GM19324 (cell line): ENCODE measurements around the gene IFRD2.

ENCODE experiments used
- ATAC-seq: cut with Tn5 transposase; IDR thresholded peaks from one replicate; pipeline ENCODE4 v1.9.1; 2021; ENCODE audit warnings: mild to moderate bottlenecking, moderate library complexity; ENCODE audit not compliant: unreplicated experiment, low FRiP score

Gene IFRD2

DNA sequence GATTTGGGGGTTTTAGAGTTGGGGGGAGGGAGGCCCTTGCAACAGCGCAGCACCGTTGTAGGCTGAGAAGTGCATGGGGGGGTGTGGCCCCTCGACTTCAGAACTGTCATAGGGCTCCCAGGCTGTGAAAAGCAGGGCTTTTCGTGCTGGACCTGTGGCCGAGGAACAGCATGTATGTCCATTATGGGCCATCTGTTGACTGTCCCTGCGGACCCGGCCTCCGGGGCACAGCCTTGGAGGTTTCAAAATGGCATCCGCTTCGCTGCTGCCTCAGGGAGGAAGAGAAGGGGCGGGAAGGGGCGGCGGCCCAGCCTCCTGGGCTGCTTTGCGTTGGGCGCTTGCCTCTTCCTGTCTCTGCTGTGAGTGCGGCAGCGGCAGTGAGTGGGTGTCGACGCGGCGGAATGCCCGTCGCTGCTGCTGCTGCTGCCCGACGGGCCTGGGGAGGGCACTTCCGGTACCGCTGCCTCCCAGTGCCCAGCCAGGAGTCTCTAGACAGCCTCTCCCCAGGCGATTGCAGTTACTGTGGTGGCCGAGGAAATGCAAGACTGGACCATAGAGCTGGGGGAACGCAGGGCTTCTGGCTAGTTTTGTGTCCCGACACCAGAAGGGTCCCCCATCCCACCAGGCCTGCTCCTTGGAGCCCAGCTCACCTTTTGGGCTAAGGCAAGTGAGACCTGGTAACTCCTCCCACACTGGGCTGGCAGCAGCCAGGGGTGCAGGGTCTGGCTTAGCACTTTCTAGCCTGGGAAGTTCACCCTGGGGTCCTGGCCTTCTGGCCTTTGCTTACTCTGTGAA, 54.3 kb downstream of the IFRD2 start:
- ATAC-seq, result peak; percentile 28
